Caco-2 (cell line): ENCODE data around the gene TNFSF11. TPM values are rescaled to one million over a fixed set of nuclear protein-coding genes. Genes with fewer than 3 reads are reported as not detected.

Source experiments
- BruUV-seq: library from RNA; stranded (reverse); fragments of 400-500 nt; replicated peaks from 2 replicates; lab custom pipeline; 2021; lab: Mats Ljungman, UMichigan
- CTCF ChIA-PET: fragments of 300-600 bp; sonication (Branson Sonifier 250); formaldehyde crosslinking; loops from one replicate; lab custom pipeline; 2022; ENCODE audit warnings: antibody characterized with exemption; lab: Charles Lee
- POLR2A ChIA-PET: fragments of 300-600 bp; sonication (Branson Sonifier 250); formaldehyde crosslinking; loops from one replicate; lab custom pipeline; 2022; ENCODE audit warnings: antibody characterized with exemption; lab: Charles Lee
- DNase-seq, 2 experiments: peaks; one replicate each; pipeline versions ENCODE4 v3.0.0 to v3.0.0-alpha.2; 2020 to 2022
- H3K27me3 ChIP-seq: replicated peaks from 2 replicates; pipeline ENCODE4 v1.6.0; 2011; ENCODE audit warnings: low read length; ENCODE audit not compliant: control insufficient read depth, insufficient read depth
- H3K36me3 ChIP-seq: 2 replicates; pipeline ENCODE4 v1.5.1; 2011; ENCODE audit warnings: low read length; ENCODE audit not compliant: control insufficient read depth, insufficient read depth
- H3K4me1 ChIP-seq: fragments of 250-450 bp; sonication (Bioruptor Pico); 2 replicates; pipeline ENCODE4 v1.5.1; 2020; ENCODE audit warnings: mild to moderate bottlenecking
- H3K4me3 ChIP-seq: 2 replicates; pipeline ENCODE4 v1.5.1; 2011; ENCODE audit warnings: low read depth, mild to moderate bottlenecking, control low read depth, low read length
- H3K9me3 ChIP-seq: fragments of 250-450 bp; sonication (Bioruptor Pico); 2 replicates; pipeline ENCODE4 v1.5.1; 2020; ENCODE audit warnings: mild to moderate bottlenecking, moderate library complexity
- H3K27ac Mint-ChIP-seq: one replicate; pipeline ENCODE4 v1.8.0; 2022; ENCODE audit warnings: mixed read lengths; ENCODE audit not compliant: unreplicated experiment
- H3K27me3 Mint-ChIP-seq: one replicate; pipeline ENCODE4 v1.8.0; 2022; ENCODE audit warnings: mixed read lengths; ENCODE audit not compliant: insufficient read depth, unreplicated experiment
- H3K36me3 Mint-ChIP-seq: one replicate; pipeline ENCODE4 v1.8.0; 2022; ENCODE audit warnings: mild to moderate bottlenecking, mixed read lengths; ENCODE audit not compliant: insufficient read depth, unreplicated experiment
- H3K4me1 Mint-ChIP-seq: one replicate; pipeline ENCODE4 v1.8.0; 2022; ENCODE audit warnings: low read depth, mixed read lengths; ENCODE audit not compliant: unreplicated experiment
- H3K4me3 Mint-ChIP-seq: one replicate; pipeline ENCODE4 v1.8.0; 2022; ENCODE audit warnings: mild to moderate bottlenecking, moderate library complexity, mixed read lengths; ENCODE audit not compliant: unreplicated experiment
- H3K9me3 Mint-ChIP-seq: one replicate; pipeline ENCODE4 v1.8.0; 2022; ENCODE audit warnings: mixed read lengths; ENCODE audit not compliant: unreplicated experiment
- CTCF ChIP-seq, 2 experiments: fragments of 200-600 bp in 1 of 2; IDR thresholded peaks; 1 replicate in 1 of 2; 2 replicates in 1 of 2; pipeline versions ENCODE4 v1.5.1 to v1.8.0; 2011 to 2022; ENCODE audit warnings: antibody characterized with exemption in 1 of 2, control low read depth in 1 of 2, inconsistent platforms in 1 of 2, low read depth in 1 of 2, low read length in 1 of 2, mild to moderate bottlenecking in 1 of 2, moderate library complexity in 1 of 2; ENCODE audit not compliant: insufficient read depth in 1 of 2, severe bottlenecking in 1 of 2, unreplicated experiment in 1 of 2
- intact Hi-C: fragments of 100-400 bp; cut with micrococcal nuclease; formaldehyde crosslinking; loops from one replicate; pipeline ENCODE4 v1.10.0; 2022; ENCODE audit not compliant: unreplicated experiment
- total RNA-seq: library from RNA; stranded (reverse); gene quantifications from 2 replicates; pipeline ENCODE4 v1.2.3, GENCODE V29; 2022

The TNFSF11 gene
- total RNA-seq, 1 experiment from 2014 or later, result not detected

- DNase-seq, result no peak
- H3K36me3 ChIP-seq, result no peaks in the 10 kb centered on the region
- no peak overlapping the region for H3K4me3 ChIP-seq
- Mint-ChIP-seq H3K4me1 (no peaks in the 10 kb centered on the region), H3K4me3 (no peak overlapping the region), H3K27ac (no peak overlapping the region), H3K9me3 (no peaks in the 10 kb centered on the region), H3K36me3 (no peaks in the 10 kb centered on the region), H3K27me3 (peaks cover 17% of the 10 kb centered on the region)
- TF ChIP-seq CTCF (IDR thresholded peaks at IDR 0.05; ENCODE audit: insufficient read depth in 1 of 2, low read depth in 1 of 2, low read length in 1 of 2, severe bottlenecking in 1 of 2, unreplicated experiment in 1 of 2), result no peak
- no peaks in the 10 kb centered on the region for H3K9me3 ChIP-seq
- no TSS peak for BruUV-seq
- CTCF ChIA-PET, result no interaction called here
- no peaks in the 10 kb centered on the region; the same call in 1 of the 2 replicates for H3K27me3 ChIP-seq
- no peaks in the 10 kb centered on the region for H3K4me1 ChIP-seq
- POLR2A ChIA-PET, result no interaction called here
- intact Hi-C loops, result no loop called here
These were observed 57.2 kb downstream of the TNFSF11 start for GRCh38 chr13:42631181-42631580.

- no peak for TF ChIP-seq CTCF (IDR thresholded peaks at IDR 0.05; ENCODE audit: insufficient read depth in 1 of 2, low read depth in 1 of 2, low read length in 1 of 2, severe bottlenecking in 1 of 2, unreplicated experiment in 1 of 2)
- DNase-seq, result no peak
- Mint-ChIP-seq H3K27me3 (peaks cover 11% of the 10 kb centered on the region), H3K4me3 (no peak overlapping the region), H3K9me3 (no peaks in the 10 kb centered on the region), H3K27ac (no peak overlapping the region), H3K4me1 (no peaks in the 10 kb centered on the region), H3K36me3 (no peaks in the 10 kb centered on the region)
- no TSS peak for BruUV-seq
- H3K27me3 ChIP-seq, result no peaks in the 10 kb centered on the region; the same call in 1 of the 2 replicates
- H3K4me3 ChIP-seq, result no peak overlapping the region
- ChIA-PET CTCF (no interaction called here), POLR2A (no interaction called here)
- H3K36me3 ChIP-seq, result no peaks in the 10 kb centered on the region
- intact Hi-C loops, result no loop called here
- no peaks in the 10 kb centered on the region for H3K9me3 ChIP-seq
- no peaks in the 10 kb centered on the region for H3K4me1 ChIP-seq
These were observed 59.5 kb downstream of the TNFSF11 start for GRCh38 chr13:42633495-42633894.

GRCh38 chr13:42638101-42638500 is 64.1 kb downstream of the TNFSF11 start:
- Histone ChIP-seq H3K27me3 (no peaks in the 10 kb centered on the region; the same call in 1 of the 2 replicates), H3K36me3 (no peaks in the 10 kb centered on the region), H3K4me3 (no peak overlapping the region), H3K4me1 (no peaks in the 10 kb centered on the region), H3K9me3 (0 out of 2 replicates have a peak, but pooled peaks cover 3% of the 10 kb centered on the region)
- intact Hi-C loops, result no loop called here
- Mint-ChIP-seq H3K27me3 (peaks cover 13% of the 10 kb centered on the region), H3K27ac (no peak overlapping the region), H3K36me3 (no peaks in the 10 kb centered on the region), H3K9me3 (peaks cover 12% of the 10 kb centered on the region), H3K4me3 (no peak overlapping the region), H3K4me1 (no peaks in the 10 kb centered on the region)
- CTCF ChIA-PET, result no interaction called here
- DNase-seq, result no peak
- no TSS peak for BruUV-seq
- POLR2A ChIA-PET, result no interaction called here
- no peak for TF ChIP-seq CTCF (IDR thresholded peaks at IDR 0.05; ENCODE audit: insufficient read depth in 1 of 2, low read depth in 1 of 2, low read length in 1 of 2, severe bottlenecking in 1 of 2, unreplicated experiment in 1 of 2)
